Measurements from ENCODE around the gene YWHAG.
A peak's percentile ranks its signal among the peaks of the same experiment; 100 is the strongest.
"Not testable (repeated sequence)": the region's sequence is repeated elsewhere in the genome, so short reads cannot be mapped to it uniquely, and the experiment has no call there.

Gene YWHAG

DNA sequence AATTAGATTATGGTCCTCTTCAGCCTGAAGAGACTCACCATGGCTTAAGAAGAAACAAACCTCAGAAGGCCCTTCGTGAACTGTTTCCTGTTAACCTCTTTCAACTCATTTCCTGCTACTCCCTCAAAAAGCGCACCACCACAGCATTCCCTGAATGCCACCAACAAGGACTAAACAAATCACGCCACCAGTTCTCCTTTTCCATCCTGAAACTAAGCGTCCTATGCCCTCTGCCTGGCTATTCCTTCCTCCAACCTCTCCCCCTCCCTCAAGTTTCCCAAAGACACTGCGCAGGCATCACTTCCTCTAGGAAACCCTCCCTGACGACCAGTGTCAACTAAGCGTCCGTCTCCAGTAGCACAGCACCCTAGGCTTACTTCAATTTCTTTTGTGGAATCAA is 12.0 kb downstream of the YWHAG start:
- DNase-seq = no peak

DNA sequence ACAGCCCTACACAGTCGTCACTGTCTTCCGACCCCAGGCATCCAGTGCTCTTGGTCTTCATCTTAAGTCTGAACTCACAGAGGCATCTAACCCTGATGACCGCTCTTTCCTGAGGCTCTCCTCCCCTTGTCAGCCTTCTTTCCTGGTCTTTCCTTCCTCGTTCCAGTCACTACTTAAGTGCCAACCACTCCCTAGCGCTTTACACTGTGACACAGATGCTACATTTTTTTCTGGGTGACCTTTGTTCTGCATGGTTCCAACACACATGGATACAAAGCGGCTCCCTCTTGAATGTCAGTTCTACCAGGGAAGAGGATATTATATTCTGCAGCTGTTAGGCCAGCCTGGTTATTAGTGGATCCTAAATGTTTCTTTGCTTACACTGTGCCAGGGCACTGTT is 12.7 kb downstream of the YWHAG start:
- no peak for DNase-seq

DNA sequence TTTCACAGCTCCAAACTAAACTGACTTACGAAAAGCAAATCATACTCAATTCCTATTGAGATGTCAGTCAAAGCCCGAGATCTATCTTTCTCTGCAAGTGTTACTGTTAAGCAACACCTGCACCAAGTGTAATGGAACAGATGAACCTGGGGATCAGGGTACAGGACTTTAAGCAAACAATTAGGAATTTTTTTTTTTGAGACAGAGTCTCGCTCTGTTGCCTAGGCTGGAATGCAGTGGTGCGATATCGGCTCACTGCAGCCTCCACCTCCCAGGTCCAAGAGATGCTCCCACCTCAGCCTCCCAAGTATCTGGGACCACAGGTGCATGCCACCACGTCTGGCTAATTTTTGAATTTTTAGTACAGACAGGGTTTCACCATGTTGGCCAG is 14.9 kb downstream of the YWHAG start:
- DNase-seq = no peak

- DNase-seq = no peak
Measured at GRCh38 chr7:76343294-76343930, 15.4 kb downstream of the YWHAG start.

DNA sequence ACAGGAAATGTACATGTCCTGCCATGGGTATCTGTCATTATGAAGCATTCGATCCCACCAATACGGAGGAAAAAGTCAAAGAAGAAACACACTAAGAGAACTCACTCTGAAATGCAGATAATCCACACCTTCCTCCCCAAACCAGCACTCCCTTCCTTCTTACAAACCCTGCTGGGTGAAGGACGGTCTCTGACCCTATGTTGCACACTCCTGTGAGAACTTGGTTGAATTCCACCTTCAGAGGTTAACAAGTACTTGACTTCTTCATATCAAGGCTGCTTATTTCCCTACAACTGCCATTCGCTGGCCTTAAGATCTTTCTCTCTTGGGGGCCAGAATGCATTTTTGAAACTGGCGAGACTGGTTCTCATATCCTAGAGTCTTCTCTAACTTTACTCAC is 16.6 kb downstream of the YWHAG start:
- DNase-seq = no peak

GRCh38 chr7:76340617-76341131 is 18.1 kb downstream of the YWHAG start:
- DNase-seq = no peak

- DNase-seq = no peak
Measured at GRCh38 chr7:76338298-76339084, 20.3 kb downstream of the YWHAG start.

- no peak for DNase-seq
Measured at GRCh38 chr7:76337147-76337546, 21.6 kb downstream of the YWHAG start.

GRCh38 chr7:76336094-76336493 is 22.7 kb downstream of the YWHAG start:
- DNase-seq = no peak

DNA sequence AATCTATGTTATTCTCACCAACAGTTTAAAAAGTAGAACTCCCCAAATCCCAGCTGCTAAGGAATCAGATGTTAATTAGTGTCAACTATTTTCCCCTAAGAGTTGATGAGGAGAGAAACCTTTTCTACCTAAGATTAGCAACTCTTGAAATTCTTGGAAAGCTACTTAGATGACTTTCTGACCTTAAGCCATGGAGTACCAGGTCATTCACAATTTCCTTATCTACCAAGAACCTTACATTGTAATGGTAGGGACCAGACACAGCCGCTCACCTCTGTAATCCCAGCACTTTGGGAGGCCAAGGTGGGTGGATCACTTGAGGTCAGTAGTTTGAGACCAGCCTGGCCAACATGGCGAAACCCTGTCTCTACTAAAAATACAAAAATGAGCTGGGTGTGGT is 23.4 kb downstream of the YWHAG start:
- DNase-seq = not testable (repeated sequence)

DNA sequence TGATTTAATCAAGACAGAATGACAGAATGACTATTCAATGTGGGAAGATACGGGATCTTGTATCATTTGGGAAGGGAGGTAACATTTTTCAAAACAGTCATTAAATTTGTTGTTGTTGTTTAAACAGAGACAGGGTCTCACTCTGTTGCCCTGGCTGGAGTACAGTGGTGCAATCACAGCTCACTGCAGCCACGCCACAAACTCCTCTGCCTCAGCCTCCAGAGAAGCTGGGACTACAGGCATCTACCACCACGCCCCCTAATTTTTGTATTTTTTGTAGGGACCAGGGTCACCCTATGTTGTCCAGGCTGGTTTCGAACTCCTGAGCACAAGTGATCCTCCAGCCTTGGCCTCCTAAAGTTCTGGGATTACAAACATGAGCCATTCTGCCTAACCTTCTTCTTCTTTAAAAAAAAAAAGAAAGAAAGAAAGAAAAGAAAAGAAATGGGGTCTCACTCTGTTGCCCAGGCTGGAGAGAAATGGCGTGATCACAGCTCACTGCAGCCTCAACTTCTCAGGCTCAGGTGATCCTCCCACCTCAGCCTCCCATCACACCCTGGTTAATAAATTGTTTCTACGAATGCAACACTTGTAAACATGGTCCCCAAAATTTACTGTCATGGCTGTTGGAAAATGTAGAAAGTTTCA is 24.3 kb downstream of the YWHAG start:
- no peak for DNase-seq

DNA sequence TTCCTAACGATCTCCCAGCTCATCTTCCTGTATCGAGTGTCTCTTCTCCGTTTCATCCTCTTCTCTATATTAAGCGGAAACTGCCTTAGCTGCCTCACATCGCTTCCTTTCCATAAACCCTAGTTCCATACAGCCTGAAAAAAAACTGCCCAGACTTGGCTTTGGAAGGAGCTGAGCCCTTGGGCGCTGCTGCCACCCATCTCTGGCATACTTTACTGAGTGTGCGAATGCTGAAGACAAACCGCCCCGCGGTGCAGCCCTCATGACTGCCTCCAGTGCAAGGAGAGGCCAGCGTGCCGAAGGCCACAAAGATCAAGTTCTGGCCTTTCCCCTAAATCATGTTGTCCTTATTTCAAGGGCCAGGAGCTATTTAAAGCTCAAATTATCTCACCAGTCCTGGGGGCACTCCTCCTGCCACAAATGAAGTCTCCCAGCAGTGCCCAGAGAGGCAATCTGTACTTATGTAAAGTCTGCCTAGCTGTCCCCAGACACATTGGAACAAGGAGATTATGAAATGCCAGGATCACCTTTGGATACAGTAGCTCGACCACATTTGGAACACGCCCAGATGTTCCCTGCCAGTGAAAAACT is 25.2 kb downstream of the YWHAG start:
- DNase-seq = no peak

GRCh38 chr7:76332078-76332477 is 26.7 kb downstream of the YWHAG start:
- DNase-seq = no peak

DNA sequence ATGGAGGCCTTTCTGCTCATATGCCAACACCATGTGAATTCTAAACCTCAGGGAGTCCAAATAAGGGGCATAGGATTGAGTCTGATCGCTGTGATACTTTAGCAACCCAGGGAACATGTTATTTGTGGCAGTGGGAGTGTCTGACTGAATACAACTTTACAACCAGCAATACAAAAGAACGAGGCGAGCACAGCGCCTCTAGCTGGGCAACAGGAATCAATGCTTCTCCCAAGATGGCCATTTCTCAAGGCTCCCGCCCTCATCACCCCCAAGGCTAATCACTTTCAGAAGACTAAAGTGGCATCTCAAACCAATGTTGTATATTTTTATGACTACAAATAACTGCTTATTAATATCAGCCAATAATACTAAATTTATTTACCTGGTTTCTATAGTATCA is 28.1 kb downstream of the YWHAG start:
- no peak for DNase-seq

GRCh38 chr7:76330261-76330660 is 28.5 kb downstream of the YWHAG start:
- DNase-seq = no peak

GRCh38 chr7:76329479-76329878 is 29.3 kb downstream of the YWHAG start:
- no peak for DNase-seq

DNA sequence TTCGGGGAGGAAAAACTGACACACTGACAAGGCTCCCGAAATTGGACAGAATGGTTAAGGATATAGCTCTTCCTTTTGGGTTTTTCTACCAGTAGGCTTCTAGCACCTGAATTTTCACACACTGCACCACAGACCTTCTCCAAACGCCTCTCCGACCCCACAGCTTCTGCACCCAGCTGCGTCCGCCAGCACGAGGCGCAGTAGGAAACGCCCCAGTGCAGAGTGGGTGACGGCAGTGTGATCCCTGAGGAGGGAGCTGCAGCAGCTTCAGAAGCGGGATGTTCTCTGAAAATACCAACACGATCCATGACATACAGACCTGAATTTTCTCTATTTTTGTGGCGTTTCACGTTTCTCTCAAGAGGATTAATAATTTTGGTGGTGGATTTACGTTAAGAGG is 30.4 kb downstream of the YWHAG start:
- no peak for DNase-seq

- DNase-seq = no peak
Measured at GRCh38 chr7:76327610-76328009, 31.2 kb downstream of the YWHAG start.

DNA sequence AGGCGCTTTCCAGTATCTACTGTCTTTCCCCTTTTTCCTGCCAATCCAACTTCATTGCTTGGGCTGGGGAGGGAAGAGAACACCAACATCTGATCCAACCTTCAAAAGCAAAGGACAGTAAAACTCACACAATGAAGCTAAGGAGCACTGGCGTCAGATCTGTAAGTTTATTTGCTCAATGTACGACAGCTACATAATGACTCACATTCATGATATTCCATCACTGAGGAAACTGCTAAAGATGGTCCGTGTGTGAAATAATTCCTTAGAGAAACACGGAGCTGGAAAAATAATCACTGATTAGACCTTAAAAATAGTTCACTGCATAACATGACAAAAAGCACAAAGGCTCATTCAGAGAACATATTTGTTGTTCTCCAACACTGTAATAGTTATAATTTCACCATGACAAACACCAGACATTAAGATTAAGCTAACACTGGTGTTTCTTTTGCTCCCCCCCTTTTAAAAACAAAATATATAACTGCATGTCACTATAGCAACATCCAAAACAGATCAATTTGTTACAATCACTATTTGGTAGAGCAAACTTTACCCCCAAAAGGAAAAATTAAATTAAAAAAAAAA is 32.1 kb downstream of the YWHAG start:
- DNase-seq = no peak

- DNase-seq = no peak
Measured at GRCh38 chr7:76325811-76326210, 33.0 kb downstream of the YWHAG start.

GRCh38 chr7:76325092-76325491 is 33.7 kb downstream of the YWHAG start:
- no peak for DNase-seq

DNA sequence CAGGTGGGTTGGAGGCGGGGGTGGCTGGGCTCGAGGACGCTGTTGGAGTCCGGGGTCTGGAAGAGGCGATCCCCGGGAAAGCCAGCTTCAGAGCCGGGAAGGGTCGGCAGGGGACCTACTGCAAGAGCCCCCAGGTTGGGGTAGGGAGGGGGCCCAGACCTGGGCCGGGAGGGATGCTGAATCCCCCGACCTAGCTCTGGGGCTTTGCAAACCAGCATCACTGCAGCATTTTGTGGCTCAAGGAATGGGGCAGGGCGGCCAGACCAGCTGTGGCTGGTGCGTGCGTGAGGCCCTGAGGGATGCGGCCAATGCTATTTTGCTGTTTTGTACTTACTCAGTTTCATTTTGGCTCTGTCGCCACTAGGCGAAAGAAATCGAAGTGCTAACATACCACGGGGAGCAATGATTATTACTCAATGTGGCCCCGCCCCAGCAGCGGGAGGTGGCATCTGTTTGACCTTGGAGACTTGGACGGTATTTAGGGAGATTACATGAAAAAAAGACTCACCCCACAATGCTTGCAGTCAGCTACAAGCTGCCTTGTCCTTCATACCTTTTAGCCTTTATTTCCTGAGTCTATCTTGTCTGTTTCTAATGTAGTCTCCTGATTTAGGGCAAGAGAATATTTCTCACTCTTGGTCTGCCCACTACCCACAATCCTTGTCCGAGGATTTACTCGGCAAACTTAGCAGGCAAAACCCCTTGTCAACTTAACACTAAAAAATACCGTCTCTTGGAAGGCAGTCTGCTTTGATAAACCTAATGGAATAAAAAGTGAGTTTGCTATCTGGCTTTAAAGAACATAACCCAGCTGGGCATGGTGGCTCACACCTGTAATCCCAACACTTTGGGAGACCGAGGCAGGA is 40.1 kb downstream of the YWHAG start:
- DNase-seq = peak in 1 of 2 donors; percentile 44
